Mesothelial cell of epicardium (in vitro differentiated cells): ENCODE results near the gene PSME2. TPM values are rescaled to one million over a fixed set of nuclear protein-coding genes. Genes with fewer than 3 reads are reported as not detected.
A peak's percentile ranks its signal among the peaks of the same experiment; 100 is the strongest.

Experiments used
- DNase-seq, 2 experiments: peaks; one replicate each; pipeline ENCODE4 v3.0.0; 2021; ENCODE audit warnings: low spot score in 2 of 2; ENCODE audit not compliant: unreplicated experiment in 2 of 2
- H3K27ac Mint-ChIP-seq: 2 replicates; pipeline ENCODE4 v1.8.0; 2021; ENCODE audit warnings: mixed read lengths
- H3K27me3 Mint-ChIP-seq: 2 replicates; pipeline ENCODE4 v1.8.0; 2021; ENCODE audit warnings: low read depth, mixed read lengths
- H3K36me3 Mint-ChIP-seq: 2 replicates; pipeline ENCODE4 v1.8.0; 2021; ENCODE audit warnings: mixed read lengths
- H3K4me1 Mint-ChIP-seq: 2 replicates; pipeline ENCODE4 v1.8.0; 2021; ENCODE audit warnings: mixed read lengths
- H3K4me3 Mint-ChIP-seq: 2 replicates; pipeline ENCODE4 v1.8.0; 2021; ENCODE audit warnings: mild to moderate bottlenecking, moderate library complexity, mixed read lengths
- H3K9me3 Mint-ChIP-seq: 2 replicates; pipeline ENCODE4 v1.8.0; 2021; ENCODE audit warnings: mixed read lengths
- total RNA-seq: library from RNA; stranded (reverse); gene quantifications from 3 replicates; pipeline ENCODE4 v1.2.1, GENCODE V29; 2021
- TF ChIP-seq, protein P1 (sequence below): fragments of 200-600 bp; sonication (generic); IDR thresholded peaks from one replicate; pipeline ENCODE4 v1.5.0; 2021; ENCODE audit warnings: antibody characterized with exemption; ENCODE audit not compliant: unreplicated experiment

Gene PSME2
- total RNA-seq, 1 donor from 2014 or later: 148 TPM

DNA sequence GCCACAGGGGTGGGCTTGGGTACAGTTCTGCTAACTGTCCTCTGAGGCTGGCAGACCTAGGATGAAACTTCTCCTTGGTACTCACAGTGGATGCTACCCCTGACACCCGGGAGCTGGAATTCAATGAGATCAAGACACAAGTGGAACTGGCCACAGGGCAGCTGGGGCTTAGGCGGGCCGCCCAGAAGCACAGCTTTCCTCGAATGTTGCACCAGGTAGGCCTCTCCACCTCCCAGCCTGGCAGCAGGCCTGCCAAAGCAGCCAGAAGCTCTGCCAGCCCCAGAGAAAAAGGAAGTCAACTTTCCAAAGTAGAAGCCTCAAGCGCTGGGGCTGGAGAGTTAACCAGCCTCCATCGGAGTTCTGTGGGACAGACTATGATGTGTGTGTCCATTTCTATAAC lies 29.2 kb downstream of the PSME2 start:
- TF ChIP-seq, protein P1, sequence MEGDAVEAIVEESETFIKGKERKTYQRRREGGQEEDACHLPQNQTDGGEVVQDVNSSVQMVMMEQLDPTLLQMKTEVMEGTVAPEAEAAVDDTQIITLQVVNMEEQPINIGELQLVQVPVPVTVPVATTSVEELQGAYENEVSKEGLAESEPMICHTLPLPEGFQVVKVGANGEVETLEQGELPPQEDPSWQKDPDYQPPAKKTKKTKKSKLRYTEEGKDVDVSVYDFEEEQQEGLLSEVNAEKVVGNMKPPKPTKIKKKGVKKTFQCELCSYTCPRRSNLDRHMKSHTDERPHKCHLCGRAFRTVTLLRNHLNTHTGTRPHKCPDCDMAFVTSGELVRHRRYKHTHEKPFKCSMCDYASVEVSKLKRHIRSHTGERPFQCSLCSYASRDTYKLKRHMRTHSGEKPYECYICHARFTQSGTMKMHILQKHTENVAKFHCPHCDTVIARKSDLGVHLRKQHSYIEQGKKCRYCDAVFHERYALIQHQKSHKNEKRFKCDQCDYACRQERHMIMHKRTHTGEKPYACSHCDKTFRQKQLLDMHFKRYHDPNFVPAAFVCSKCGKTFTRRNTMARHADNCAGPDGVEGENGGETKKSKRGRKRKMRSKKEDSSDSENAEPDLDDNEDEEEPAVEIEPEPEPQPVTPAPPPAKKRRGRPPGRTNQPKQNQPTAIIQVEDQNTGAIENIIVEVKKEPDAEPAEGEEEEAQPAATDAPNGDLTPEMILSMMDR: no peak
- H3K27me3 Mint-ChIP-seq: peaks cover 2% of the 10 kb centered on the region
- no peaks in the 10 kb centered on the region for H3K9me3 Mint-ChIP-seq
- H3K27ac Mint-ChIP-seq: no peak overlapping the region
- H3K4me3 Mint-ChIP-seq: no peak overlapping the region
- peaks cover 22% of the 10 kb centered on the region for H3K36me3 Mint-ChIP-seq
- peaks cover 20% of the 10 kb centered on the region for H3K4me1 Mint-ChIP-seq
- no peak for DNase-seq

DNA sequence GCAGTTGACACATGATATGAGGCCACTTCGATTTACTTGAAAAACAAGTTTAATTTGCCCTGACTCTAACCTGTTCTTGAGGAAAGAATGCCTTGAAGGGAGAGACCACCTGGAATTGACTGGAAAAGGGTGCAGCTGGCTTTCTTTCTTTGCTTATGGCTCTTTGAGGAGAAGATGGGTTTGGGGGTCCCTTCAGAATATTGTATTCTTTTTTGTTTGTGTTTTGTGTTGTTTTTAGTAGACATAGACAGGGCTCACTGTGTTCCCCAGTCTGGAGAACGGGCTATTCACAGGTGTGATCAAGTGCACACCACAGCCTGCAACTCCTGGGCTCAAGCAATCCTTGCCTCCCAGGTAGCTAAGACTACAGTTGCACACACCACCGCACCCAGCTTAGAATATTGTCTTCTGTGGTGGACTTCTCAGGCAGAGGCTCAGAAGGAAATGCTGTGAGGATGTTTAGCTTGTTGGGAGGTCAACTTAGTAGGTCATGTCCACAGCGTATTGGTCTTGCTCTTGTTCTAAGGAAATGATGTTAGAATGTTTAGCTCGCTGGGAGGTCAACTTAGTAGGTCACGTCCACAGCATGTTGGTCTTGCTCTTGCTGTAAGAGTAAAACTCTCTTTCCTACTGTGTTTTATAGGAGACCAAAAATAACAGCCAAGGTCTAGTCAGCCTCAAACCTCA lies 30.1 kb downstream of the PSME2 start:
- H3K9me3 Mint-ChIP-seq: no peaks in the 10 kb centered on the region
- H3K27me3 Mint-ChIP-seq: peaks cover 2% of the 10 kb centered on the region
- peaks cover 17% of the 10 kb centered on the region for H3K36me3 Mint-ChIP-seq
- peaks cover 20% of the 10 kb centered on the region for H3K4me1 Mint-ChIP-seq
- TF ChIP-seq, protein P1: no peak
- peak overlapping the region; percentile 99 for H3K27ac Mint-ChIP-seq
- peak overlapping the region; percentile 90 for H3K4me3 Mint-ChIP-seq
- no peak for DNase-seq

DNA sequence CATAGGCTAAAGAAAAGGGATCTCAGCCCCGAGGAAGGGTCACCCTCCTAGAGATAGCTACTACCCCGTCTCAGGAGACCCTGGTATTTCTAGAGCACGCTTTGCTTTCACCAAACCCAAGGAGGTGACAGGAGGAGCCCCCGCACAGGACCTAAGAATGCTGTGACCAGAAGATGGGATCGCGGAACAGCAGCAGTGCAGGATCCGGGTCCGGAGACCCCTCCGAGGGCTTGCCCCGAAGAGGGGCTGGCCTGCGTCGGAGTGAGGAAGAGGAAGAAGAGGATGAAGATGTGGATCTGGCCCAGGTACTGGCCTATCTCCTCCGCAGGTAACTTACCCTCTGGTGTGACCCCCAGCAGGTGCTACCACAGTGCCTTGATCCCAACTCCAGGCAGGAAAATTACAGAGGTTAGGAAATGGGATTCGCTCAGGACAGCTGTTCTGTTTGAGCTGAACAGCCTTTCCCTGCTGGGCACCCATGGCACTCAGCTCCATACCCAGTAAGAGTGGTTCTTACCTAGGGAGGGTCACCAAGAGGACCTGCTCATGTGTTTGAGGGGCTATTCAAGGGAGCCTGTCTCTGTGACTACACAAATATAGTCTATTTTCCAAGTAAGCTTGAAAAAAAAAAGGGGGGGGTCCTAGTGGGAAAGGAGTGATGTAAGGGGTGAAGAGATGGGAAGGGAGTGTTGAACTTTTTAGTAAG lies 30.8 kb downstream of the PSME2 start:
- Mint-ChIP-seq H3K4me1 (peaks cover 20% of the 10 kb centered on the region), H3K27me3 (peaks cover 2% of the 10 kb centered on the region), H3K27ac (peak overlapping the region; percentile 99), H3K9me3 (no peaks in the 10 kb centered on the region), H3K36me3 (peaks cover 14% of the 10 kb centered on the region), H3K4me3 (peak overlapping the region; percentile 90)
- no peak for DNase-seq
- TF ChIP-seq, protein P1: no peak

DNA sequence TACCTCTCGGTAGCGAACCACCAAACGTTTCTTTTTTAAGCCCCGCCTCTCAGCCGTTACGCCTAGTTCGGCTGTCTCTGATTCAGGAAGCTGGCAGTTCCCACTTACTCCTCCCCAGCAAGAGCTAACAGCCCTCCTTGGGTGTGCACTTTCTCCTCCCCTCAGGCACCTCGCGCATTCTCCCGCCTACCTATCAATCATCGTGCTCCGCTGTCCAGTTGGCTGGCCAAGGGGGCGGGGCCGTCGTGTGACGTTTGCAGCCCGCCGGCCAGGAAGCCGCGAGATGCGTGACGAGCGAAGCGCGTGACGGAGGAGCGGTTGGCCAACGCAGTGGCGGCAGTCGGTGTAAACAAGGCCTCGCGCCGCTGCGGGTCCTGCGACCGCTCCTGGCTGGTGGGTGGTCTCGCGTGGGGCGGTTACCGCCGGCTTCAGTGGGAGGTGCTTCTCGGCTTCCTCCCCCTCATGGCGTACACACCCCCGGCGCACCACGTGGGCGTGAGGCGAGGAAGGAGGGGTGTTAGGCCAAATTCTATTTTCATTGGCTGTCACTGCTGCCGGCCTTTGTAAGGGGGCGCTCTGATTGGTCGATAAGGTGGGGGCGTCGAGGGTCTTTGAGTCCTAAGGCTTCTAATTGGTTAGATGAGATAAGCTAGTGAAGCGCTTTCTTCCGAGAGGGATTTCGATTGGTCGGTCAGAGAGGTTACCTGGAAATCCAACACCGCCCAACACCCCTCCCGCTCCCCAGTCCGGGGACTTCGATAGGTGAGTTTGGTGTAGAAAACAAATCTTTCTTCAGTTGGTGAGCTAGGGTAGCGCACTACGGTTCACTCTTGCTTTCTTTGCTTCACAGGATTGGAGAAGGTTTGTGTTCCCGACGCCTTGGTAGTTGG lies 31.6 kb downstream of the PSME2 start, which contains the start of the genes DCAF11 and NRL:
Gene DCAF11, plus strand, starts transcription at position 246 of the 890 bp plus-strand sequence. CDS start 818 bp downstream, outside the sequence.
Gene NRL, minus strand, starts transcription at position 418 of the 890 bp plus-strand sequence. CDS start 32,101 bp downstream, outside the sequence.
- Mint-ChIP-seq H3K4me1 (peaks cover 20% of the 10 kb centered on the region), H3K36me3 (peaks cover 12% of the 10 kb centered on the region), H3K9me3 (no peaks in the 10 kb centered on the region), H3K4me3 (peak within 1 kb of the TSS; percentile 90), H3K27ac (peak within 1 kb of the TSS; percentile 99), H3K27me3 (peaks cover 2% of the 10 kb centered on the region)
- peak; percentile 96 to 99 for DNase-seq
- TF ChIP-seq, protein P1: no peak

DNA sequence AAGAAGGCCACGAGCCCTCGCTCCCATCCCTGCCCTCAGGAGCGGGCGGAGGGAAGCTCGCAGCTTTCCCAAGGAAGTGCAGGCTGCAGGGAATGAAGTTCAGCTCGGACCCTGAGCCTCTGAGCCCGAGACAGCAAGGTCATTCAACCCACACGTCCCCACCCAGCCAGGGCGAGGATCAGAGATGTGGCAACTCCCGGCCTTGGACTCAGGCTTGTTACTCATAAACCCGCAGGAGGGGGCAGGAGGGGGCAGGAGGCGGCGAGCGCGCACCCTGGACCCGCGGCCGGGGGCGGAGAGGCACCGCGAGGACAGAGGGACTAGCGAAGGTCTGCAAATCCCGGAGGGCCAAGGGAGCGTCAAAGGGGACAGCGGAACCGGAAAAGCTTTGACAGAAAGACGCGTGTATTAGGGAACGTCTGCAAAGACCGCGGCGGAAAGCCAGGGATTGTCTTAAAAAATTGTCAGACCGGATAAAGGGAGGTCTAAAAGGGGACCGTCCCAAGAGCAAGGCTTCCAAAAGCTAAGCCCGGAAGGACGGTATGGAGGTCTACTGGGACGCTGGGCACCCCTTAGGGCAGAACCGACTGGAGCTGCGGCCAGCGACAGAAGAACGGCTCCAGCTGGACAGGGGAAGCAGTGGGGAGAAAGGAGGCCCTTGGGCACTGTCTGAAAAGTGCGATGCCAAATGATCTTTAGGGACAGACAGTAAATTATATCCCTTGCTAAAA lies 32.4 kb downstream of the PSME2 start:
- peak overlapping the region; percentile 99 for H3K27ac Mint-ChIP-seq
- peaks cover 2% of the 10 kb centered on the region for H3K27me3 Mint-ChIP-seq
- H3K4me1 Mint-ChIP-seq: peaks cover 21% of the 10 kb centered on the region
- DNase-seq: peak; percentile 44 to 66
- H3K9me3 Mint-ChIP-seq: no peaks in the 10 kb centered on the region
- peak overlapping the region; percentile 90 for H3K4me3 Mint-ChIP-seq
- H3K36me3 Mint-ChIP-seq: peaks cover 6% of the 10 kb centered on the region
- TF ChIP-seq, protein P1: no peak
